Keratinocyte (primary cell): ENCODE data around the gene SLC25A14. TPM values are rescaled to one million over a fixed set of nuclear protein-coding genes. Genes with fewer than 3 reads are reported as not detected.

Experiments
- DNase-seq: peaks from one replicate; pipeline ENCODE4 v3.0.0-alpha.2; 2011; ENCODE audit warnings: low read depth, missing footprints, low spot score
- FAIRE-seq: peaks from 2 replicates; lab custom pipeline; 2011; peaks lifted over from hg19 to GRCh38; lab: Jason Lieb, UNC
- H2AFZ ChIP-seq: 2 replicates; pipeline ENCODE4 v1.6.0; 2012; ENCODE audit warnings: low read length, control low read depth, inconsistent platforms; ENCODE audit not compliant: control insufficient read depth
- H3K27ac ChIP-seq: 2 replicates; pipeline ENCODE4 v1.5.1; 2011; ENCODE audit warnings: low read length; ENCODE audit not compliant: control insufficient read depth, insufficient read depth
- H3K27me3 ChIP-seq: 3 replicates; pipeline ENCODE4 v1.6.0; 2011; ENCODE audit warnings: low read length; ENCODE audit not compliant: control insufficient read depth, insufficient read depth; ENCODE audit errors: extremely low read depth
- H3K36me3 ChIP-seq, 2 experiments: 2 replicates in 1 of 2; 3 replicates in 1 of 2; pipeline ENCODE4 v1.5.1; 2011; ENCODE audit warnings: low read length in 2 of 2, mild to moderate bottlenecking in 1 of 2; ENCODE audit not compliant: control insufficient read depth in 2 of 2, insufficient read depth in 2 of 2; ENCODE audit errors: extremely low read depth in 1 of 2
- H3K4me1 ChIP-seq: 3 replicates; pipeline ENCODE4 v1.5.1; 2011; ENCODE audit warnings: low read length; ENCODE audit not compliant: control insufficient read depth, insufficient read depth; ENCODE audit errors: extremely low read depth
- H3K4me2 ChIP-seq: 3 replicates; pipeline ENCODE4 v1.6.0; 2011; ENCODE audit warnings: low read depth, low read length; ENCODE audit not compliant: control insufficient read depth, insufficient read depth; ENCODE audit errors: extremely low read depth
- H3K4me3 ChIP-seq, 3 experiments: fragments of 200-600 bp in 1 of 3; sonication (generic) in 1 of 3; 2 replicates in 2 of 3; 3 replicates in 1 of 3; pipeline ENCODE4 v1.5.1; 2011 to 2016; ENCODE audit warnings: low read length in 3 of 3, mild to moderate bottlenecking in 3 of 3, control low read depth in 2 of 3, inconsistent platforms in 1 of 3, low read depth in 1 of 3, mixed read lengths in 1 of 3, mixed run types in 1 of 3, moderate library complexity in 1 of 3; ENCODE audit not compliant: control insufficient read depth in 2 of 3, insufficient read depth in 2 of 3; ENCODE audit errors: extremely low read depth in 1 of 3
- H3K79me2 ChIP-seq: 2 replicates; pipeline ENCODE4 v1.6.0; 2012; ENCODE audit warnings: low read length; ENCODE audit not compliant: control insufficient read depth, insufficient read depth
- H3K9ac ChIP-seq: 3 replicates; pipeline ENCODE4 v1.6.0; 2011; ENCODE audit warnings: low read length; ENCODE audit not compliant: control insufficient read depth, insufficient read depth; ENCODE audit errors: extremely low read depth
- H3K9me1 ChIP-seq: 3 replicates; pipeline ENCODE4 v1.6.0; 2011; ENCODE audit warnings: low read length; ENCODE audit not compliant: control insufficient read depth, insufficient read depth; ENCODE audit errors: extremely low read depth
- H3K9me3 ChIP-seq: 2 replicates; pipeline ENCODE4 v1.5.1; 2012; ENCODE audit warnings: low read depth, low read length; ENCODE audit not compliant: control insufficient read depth
- H4K20me1 ChIP-seq: 3 replicates; pipeline ENCODE4 v1.6.0; 2011; ENCODE audit warnings: low read length; ENCODE audit not compliant: control insufficient read depth, insufficient read depth; ENCODE audit errors: extremely low read depth
- CTCF ChIP-seq, 3 experiments: IDR thresholded peaks in 1 of 3; conservative IDR thresholded peaks in 1 of 3; optimal IDR thresholded peaks in 1 of 3; 2 replicates in 2 of 3; 3 replicates in 1 of 3; pipeline versions ENCODE3 to v1.5.1; 2011; ENCODE audit warnings: low read length in 3 of 3, mild to moderate bottlenecking in 3 of 3, moderate library complexity in 2 of 3, control low read depth in 1 of 3, inconsistent platforms in 1 of 3; ENCODE audit not compliant: insufficient read depth in 2 of 3; ENCODE audit errors: extremely low read depth in 1 of 3
- EZH2 ChIP-seq: IDR thresholded peaks from one replicate; pipeline ENCODE4 v1.6.1; 2012; ENCODE audit warnings: inconsistent platforms, mild to moderate bottlenecking, low read length, moderate library complexity
- dilution Hi-C: fragments of 300-500 bp; cut with MboI; formaldehyde crosslinking; loops from one replicate; pipeline ENCODE4 v1.7.0; 2020; ENCODE audit warnings: low sequenced_read_pairs; ENCODE audit not compliant: extremely low pct_ligation_motif_present
- polyA plus RNA-seq, 5 experiments: library from polyadenylated mRNA; depleted of rRNA in 3 of 5; stranded (reverse) in 3 of 5; stranded (forward) in 1 of 5; unstranded in 1 of 5; fragments of >200 nt; gene quantifications; 1 replicate in 1 of 5; 2 replicates in 3 of 5; 3 replicates in 1 of 5; pipeline versions ENCODE4 v1.2.1 to v1.2.3, GENCODE V29; 2011 to 2012; ENCODE audit warnings: missing spikeins in 2 of 5, low read depth in 1 of 5, low replicate concordance in 1 of 5

SLC25A14 gene
- polyA plus RNA-seq, 1 donor (not counting 4 experiments of a cell fraction or from before 2014, with no cell fraction given): 19.4 TPM

GRCh38 chrX:130413415-130413814 is 73.7 kb downstream of the SLC25A14 start:
- no peaks in the 10 kb centered on the region for H3K27me3 ChIP-seq
- H3K4me1 ChIP-seq: no peaks in the 10 kb centered on the region
- no peak overlapping the region for H3K9ac ChIP-seq
- H4K20me1 ChIP-seq: no peaks in the 10 kb centered on the region
- dilution Hi-C loops: no loop called here
- DNase-seq: no peak
- H3K9me1 ChIP-seq: no peaks in the 10 kb centered on the region
- FAIRE-seq: no peak
- no peak overlapping the region for H3K27ac ChIP-seq
- H3K4me3 ChIP-seq: no peak overlapping the region
- TF ChIP-seq CTCF (optimal IDR thresholded peaks at IDR 0.05 in 1 of 3, IDR thresholded peaks at IDR 0.05 in 1 of 3, conservative IDR thresholded peaks at IDR 0.05 in 1 of 3; ENCODE audit: extremely low read depth in 1 of 3, insufficient read depth in 2 of 3, low read length in 3 of 3) (no peak), EZH2 (no peak)
- peaks cover 0 to 3% of the 10 kb centered on the region in 2 experiments for H3K36me3 ChIP-seq
- no peaks in the 10 kb centered on the region for H3K9me3 ChIP-seq
- no peak overlapping the region for H2AFZ ChIP-seq
- no peak overlapping the region for H3K4me2 ChIP-seq
- no peaks in the 10 kb centered on the region for H3K79me2 ChIP-seq

GRCh38 chrX:130414800-130415199 is 75.1 kb downstream of the SLC25A14 start:
- Histone ChIP-seq H3K4me3 (no peak overlapping the region), H3K36me3 (peaks cover 0 to 1% of the 10 kb centered on the region in 2 experiments), H3K4me2 (no peak overlapping the region), H3K27me3 (no peaks in the 10 kb centered on the region), H3K9ac (no peak overlapping the region), H3K79me2 (no peaks in the 10 kb centered on the region), H3K9me3 (no peaks in the 10 kb centered on the region), H2AFZ (no peak overlapping the region), H4K20me1 (no peaks in the 10 kb centered on the region), H3K9me1 (no peaks in the 10 kb centered on the region), H3K4me1 (no peaks in the 10 kb centered on the region), H3K27ac (no peak overlapping the region)
- FAIRE-seq: no peak
- dilution Hi-C loops: no loop called here
- DNase-seq: no peak
- TF ChIP-seq CTCF (optimal IDR thresholded peaks at IDR 0.05 in 1 of 3, IDR thresholded peaks at IDR 0.05 in 1 of 3, conservative IDR thresholded peaks at IDR 0.05 in 1 of 3; ENCODE audit: extremely low read depth in 1 of 3, insufficient read depth in 2 of 3, low read length in 3 of 3) (no peak), EZH2 (no peak)
